Liver (tissue), 3 donors: Measurements from ENCODE around the gene ARAP2.

Experiments used
- CTCF ChIP-seq: fragments of 150-350 bp; IDR thresholded peaks from 2 replicates; pipeline ENCODE4 v1.5.1; 2017; ENCODE audit warnings: improper control_type of control experiment, low read depth, low read length; ENCODE audit not compliant: missing input control
- EGR1 ChIP-seq, 2 donors: IDR thresholded peaks; 2 replicates each; pipeline ENCODE4 v1.6.1; 2016 to 2018; ENCODE audit warnings: antibody characterized with exemption in 2 of 2, low read depth in 2 of 2
- FOXA1 ChIP-seq: IDR thresholded peaks from 2 replicates; pipeline ENCODE4 v1.6.1; 2016; ENCODE audit warnings: antibody characterized with exemption
- HNF4A ChIP-seq, 2 donors: conservative IDR thresholded peaks; 2 replicates each; pipeline ENCODE4 v1.6.1; 2016; ENCODE audit warnings: antibody characterized with exemption in 2 of 2, mild to moderate bottlenecking in 2 of 2
- JUND ChIP-seq, 2 donors: IDR thresholded peaks; 2 replicates each; pipeline ENCODE4 v1.6.1; 2016; ENCODE audit warnings: antibody characterized with exemption in 2 of 2
- MAX ChIP-seq: IDR thresholded peaks from 2 replicates; pipeline ENCODE4 v1.6.1; 2016; ENCODE audit warnings: antibody characterized with exemption
- RAD21 ChIP-seq, 2 donors: IDR thresholded peaks; 2 replicates each; pipeline ENCODE4 v1.6.1; 2016; ENCODE audit warnings: antibody characterized with exemption in 2 of 2, mild to moderate bottlenecking in 2 of 2
- TAF1 ChIP-seq: conservative IDR thresholded peaks from 2 replicates; pipeline ENCODE4 v1.6.1; 2016; ENCODE audit warnings: antibody characterized with exemption, mild to moderate bottlenecking
- YY1 ChIP-seq: IDR thresholded peaks from 2 replicates; pipeline ENCODE4 v1.6.1; 2016; ENCODE audit warnings: antibody characterized with exemption, mild to moderate bottlenecking
- TF ChIP-seq, protein P1 (sequence below): IDR thresholded peaks from 2 replicates; pipeline ENCODE4 v1.6.1; 2016; ENCODE audit warnings: antibody characterized with exemption, mild to moderate bottlenecking
- TF ChIP-seq, protein P2 (sequence below): IDR thresholded peaks from 2 replicates; pipeline ENCODE4 v1.6.1; 2016; ENCODE audit warnings: antibody characterized with exemption
- donor health status: healthy.
- donor health status: healthy.

DNA sequence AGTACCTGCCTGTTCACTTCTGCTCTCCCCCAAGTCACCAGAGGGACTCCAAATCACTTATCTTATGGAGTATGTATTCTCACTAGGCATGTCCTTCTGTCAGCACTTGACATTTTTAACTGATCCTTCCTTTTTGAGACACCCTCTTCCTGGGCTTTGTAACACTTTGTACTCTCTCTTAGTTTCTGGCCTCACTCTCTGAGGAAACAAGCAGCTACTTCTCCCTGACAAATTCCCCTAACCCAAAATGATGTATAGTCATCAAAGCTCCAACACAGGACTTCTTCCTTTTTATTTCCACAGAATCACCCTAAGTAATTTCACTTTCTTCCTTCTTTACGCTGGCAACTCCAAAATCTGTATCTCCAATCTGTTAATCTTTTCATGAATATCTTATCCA, 101.8 kb downstream of the ARAP2 start:
- TF ChIP-seq CTCF (no peak), MAX (no peak), RAD21 (IDR thresholded peaks at IDR 0.05) (no peak), FOXA1 (no peak), JUND (IDR thresholded peaks at IDR 0.05) (no peak), TAF1 (no peak), EGR1 (IDR thresholded peaks at IDR 0.05; ENCODE audit: low read depth in 2 of 2) (no peak), YY1 (no peak), HNF4A (conservative IDR thresholded peaks at IDR 0.05) (no peak)
- TF ChIP-seq, protein P1, sequence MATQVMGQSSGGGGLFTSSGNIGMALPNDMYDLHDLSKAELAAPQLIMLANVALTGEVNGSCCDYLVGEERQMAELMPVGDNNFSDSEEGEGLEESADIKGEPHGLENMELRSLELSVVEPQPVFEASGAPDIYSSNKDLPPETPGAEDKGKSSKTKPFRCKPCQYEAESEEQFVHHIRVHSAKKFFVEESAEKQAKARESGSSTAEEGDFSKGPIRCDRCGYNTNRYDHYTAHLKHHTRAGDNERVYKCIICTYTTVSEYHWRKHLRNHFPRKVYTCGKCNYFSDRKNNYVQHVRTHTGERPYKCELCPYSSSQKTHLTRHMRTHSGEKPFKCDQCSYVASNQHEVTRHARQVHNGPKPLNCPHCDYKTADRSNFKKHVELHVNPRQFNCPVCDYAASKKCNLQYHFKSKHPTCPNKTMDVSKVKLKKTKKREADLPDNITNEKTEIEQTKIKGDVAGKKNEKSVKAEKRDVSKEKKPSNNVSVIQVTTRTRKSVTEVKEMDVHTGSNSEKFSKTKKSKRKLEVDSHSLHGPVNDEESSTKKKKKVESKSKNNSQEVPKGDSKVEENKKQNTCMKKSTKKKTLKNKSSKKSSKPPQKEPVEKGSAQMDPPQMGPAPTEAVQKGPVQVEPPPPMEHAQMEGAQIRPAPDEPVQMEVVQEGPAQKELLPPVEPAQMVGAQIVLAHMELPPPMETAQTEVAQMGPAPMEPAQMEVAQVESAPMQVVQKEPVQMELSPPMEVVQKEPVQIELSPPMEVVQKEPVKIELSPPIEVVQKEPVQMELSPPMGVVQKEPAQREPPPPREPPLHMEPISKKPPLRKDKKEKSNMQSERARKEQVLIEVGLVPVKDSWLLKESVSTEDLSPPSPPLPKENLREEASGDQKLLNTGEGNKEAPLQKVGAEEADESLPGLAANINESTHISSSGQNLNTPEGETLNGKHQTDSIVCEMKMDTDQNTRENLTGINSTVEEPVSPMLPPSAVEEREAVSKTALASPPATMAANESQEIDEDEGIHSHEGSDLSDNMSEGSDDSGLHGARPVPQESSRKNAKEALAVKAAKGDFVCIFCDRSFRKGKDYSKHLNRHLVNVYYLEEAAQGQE: no peak
- TF ChIP-seq, protein P2, sequence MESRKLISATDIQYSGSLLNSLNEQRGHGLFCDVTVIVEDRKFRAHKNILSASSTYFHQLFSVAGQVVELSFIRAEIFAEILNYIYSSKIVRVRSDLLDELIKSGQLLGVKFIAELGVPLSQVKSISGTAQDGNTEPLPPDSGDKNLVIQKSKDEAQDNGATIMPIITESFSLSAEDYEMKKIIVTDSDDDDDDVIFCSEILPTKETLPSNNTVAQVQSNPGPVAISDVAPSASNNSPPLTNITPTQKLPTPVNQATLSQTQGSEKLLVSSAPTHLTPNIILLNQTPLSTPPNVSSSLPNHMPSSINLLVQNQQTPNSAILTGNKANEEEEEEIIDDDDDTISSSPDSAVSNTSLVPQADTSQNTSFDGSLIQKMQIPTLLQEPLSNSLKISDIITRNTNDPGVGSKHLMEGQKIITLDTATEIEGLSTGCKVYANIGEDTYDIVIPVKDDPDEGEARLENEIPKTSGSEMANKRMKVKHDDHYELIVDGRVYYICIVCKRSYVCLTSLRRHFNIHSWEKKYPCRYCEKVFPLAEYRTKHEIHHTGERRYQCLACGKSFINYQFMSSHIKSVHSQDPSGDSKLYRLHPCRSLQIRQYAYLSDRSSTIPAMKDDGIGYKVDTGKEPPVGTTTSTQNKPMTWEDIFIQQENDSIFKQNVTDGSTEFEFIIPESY: no peak
